Forelimb muscle (tissue), 1 donor: Measurements from ENCODE around the gene C1orf210. TPM values are rescaled to one million over a fixed set of nuclear protein-coding genes. Genes with fewer than 3 reads are reported as not detected.

ENCODE experiments used
- DNase-seq: peaks from one replicate; pipeline ENCODE4 v3.0.0-alpha.2; 2013; ENCODE audit warnings: low read depth
- polyA plus RNA-seq: library from polyadenylated mRNA; unstranded; fragments of 120-200 nt; gene quantifications from one replicate; pipeline ENCODE4 v1.2.1, GENCODE V29; 2013; ENCODE audit not compliant: insufficient read length

Gene C1orf210
- polyA plus RNA-seq = not detected

GRCh38 chr1:43285269-43285990 lies at the start of gene C1orf210:
C1orf210 (minus strand) TSS chr1:43285581; CDS start chr1:43283270, 2,311 bp downstream.
- DNase-seq = no peak

GRCh38 chr1:43334453-43335205 lies 49.2 kb upstream of the C1orf210 start:
- no peak for DNase-seq

GRCh38 chr1:43331688-43332087 lies 46.3 kb upstream of the C1orf210 start:
- no peak for DNase-seq

DNA sequence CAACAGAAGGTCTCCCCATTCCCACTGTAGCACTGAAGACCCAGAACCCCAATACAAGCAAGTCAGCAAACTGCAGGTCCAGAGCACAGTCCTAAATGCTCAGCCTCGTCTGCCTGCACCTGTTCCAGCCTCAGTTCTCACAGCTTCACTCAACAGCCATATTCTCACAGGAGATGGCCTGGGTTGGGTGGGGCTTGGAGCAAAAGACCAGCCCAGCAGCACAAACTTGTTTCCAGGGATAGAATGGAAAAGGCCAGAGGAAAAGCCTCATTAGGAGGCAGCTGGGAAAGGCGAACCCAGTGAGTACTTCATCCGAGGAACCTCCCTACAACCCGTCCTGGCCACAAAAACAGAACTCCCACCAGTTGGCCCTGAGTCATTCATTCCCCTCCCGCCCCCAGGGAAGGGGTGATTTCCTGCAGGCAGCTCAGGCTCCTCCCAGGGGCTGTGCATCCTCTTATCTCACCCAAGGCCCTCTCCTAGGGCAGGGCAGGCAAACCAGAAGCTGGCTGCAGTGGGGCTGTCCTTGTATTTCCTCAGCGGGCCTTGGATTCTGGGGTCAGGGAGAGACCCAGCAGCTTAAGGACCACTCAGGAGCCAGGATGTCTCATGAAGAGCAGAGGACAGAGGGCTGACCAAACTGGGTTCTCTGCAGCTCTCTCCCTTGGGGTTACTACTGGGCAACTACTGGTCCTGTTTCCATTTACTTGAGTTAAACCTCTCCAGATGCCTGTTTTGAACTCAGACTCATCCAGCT lies 44.8 kb upstream of the C1orf210 start:
- DNase-seq = no peak

- DNase-seq = no peak
Observed at GRCh38 chr1:43327549-43328292, 42.3 kb upstream of the C1orf210 start.

DNA sequence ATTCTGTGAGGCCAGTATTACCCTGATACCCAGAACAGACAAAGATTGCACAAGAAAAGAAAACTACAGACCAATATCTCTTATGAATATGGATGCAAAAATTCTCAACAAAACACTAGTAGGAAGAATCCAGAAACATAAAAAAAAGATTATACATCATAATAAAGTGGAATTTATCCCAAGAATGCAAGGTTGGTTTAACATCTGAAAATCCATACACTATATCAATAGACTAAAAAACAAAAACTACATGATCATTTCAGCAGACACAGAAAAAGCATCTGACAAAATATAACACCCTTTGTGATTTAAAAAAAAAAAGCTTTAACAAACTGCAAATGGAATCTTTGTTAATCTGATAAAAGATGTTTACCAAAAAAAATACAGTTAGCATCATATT lies 40.0 kb upstream of the C1orf210 start:
- DNase-seq = no peak

DNA sequence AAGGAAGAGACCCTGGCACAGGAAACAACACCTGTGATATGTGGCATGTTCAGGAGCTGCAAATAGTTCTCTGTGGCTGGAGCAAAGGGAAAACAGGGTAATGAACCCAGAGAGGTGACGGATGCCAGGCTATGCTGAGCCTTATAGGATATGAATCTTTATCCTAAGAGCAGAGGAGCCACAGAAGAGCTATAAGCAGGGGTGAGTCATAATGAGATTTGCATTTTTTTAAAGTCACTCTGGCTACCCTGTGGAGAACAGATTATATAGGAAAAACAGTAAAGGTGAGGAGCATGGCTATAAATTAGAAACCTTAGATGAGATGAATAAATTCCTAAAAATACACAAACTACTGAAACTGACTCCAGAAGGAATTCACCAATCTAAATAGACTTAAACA lies 39.4 kb upstream of the C1orf210 start:
- no peak for DNase-seq

DNA sequence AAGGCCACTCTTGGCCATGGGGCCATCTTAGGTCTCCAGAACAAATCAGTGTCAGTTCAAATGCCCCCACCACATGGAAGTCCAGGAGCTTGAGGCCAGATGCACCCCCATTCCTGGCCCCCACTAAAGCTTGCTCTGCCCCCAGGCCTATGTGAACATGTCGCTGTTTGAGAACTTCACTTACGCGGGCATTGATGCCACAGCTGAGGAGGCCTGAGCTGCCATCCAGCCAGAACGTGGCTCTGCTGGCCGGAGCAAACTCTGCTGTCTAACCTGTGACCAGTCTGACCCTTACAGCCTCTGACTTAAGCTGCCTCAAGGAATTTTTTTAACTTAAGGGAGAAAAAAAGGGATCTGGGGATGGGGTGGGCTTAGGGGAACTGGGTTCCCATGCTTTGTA lies 37.1 kb upstream of the C1orf210 start:
- DNase-seq = no peak

GRCh38 chr1:43321331-43321891 lies 36.0 kb upstream of the C1orf210 start:
- DNase-seq = no peak

- DNase-seq = no peak
Observed at GRCh38 chr1:43319766-43320165, 34.4 kb upstream of the C1orf210 start.

- DNase-seq = no peak
Observed at GRCh38 chr1:43319288-43319687, 33.9 kb upstream of the C1orf210 start.

DNA sequence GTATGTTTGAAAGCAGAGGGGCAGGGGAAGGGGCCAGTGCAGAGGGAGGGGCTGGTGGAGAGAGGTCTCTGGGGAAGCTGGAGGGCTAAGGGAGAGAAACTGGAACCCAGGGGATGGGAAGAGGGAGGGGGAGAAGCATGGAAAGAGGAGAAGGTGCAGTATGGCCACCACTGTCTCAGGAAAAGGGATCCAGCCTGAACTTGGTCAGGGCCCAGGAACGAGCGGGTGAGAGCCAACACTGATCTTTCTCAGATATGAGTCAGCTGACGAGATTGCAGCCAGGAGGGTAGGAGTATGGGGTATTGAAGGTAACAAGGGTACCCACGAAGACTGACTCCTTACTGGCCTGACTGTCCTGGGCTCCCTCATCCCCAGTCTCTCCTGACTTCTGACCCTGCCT lies 33.5 kb upstream of the C1orf210 start:
- no peak for DNase-seq

DNA sequence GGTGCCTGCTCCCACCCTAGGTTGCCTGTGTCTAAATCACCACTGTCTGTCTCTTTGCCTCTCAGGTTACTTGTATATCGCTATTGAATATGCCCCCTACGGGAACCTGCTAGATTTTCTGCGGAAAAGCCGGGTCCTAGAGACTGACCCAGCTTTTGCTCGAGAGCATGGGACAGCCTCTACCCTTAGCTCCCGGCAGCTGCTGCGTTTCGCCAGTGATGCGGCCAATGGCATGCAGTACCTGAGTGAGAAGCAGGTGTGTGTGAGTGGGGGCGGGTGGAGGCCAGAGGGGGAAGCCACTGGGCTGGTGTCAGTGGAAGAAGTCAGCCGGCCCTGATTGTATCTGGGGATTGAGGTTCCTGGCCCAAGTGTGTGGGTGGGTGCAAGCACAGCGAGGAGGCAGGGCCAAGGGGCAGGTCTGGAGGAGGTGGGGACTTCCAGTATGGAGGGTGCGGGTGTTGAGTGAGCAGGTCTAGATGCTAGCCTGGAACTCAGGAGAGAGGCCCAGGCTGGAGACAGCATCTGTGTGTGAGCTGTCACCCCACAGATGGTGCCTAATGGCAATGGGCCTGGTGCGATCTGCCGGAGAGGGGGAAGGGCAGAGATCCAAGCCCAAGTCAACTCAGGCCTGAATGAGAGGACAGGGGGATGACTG lies 32.6 kb upstream of the C1orf210 start:
- DNase-seq = no peak

GRCh38 chr1:43316738-43317520 lies 31.5 kb upstream of the C1orf210 start:
- DNase-seq = no peak

- no peak for DNase-seq
Observed at GRCh38 chr1:43315963-43316737, 30.8 kb upstream of the C1orf210 start.

DNA sequence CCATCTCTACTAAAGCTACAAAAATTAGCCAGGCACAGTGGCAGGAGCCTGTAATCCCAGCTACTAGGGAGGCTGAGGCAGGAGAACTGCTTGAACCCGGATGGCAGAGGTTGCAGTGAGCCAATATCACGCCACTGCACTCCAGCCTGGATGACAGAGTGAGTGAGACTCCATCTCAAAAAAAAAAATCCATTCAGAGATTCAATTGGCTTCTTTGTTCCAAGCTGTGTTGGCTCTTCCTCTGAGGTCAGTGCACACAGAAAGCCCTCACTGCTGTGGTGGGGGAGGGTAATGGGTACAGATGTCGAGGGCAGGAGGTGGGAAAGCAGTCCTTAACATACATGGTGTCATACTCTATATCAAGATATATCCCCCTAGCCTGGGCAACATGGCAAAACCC lies 30.1 kb upstream of the C1orf210 start:
- DNase-seq = no peak

- no peak for DNase-seq
Observed at GRCh38 chr1:43314233-43314632, 28.9 kb upstream of the C1orf210 start.

DNA sequence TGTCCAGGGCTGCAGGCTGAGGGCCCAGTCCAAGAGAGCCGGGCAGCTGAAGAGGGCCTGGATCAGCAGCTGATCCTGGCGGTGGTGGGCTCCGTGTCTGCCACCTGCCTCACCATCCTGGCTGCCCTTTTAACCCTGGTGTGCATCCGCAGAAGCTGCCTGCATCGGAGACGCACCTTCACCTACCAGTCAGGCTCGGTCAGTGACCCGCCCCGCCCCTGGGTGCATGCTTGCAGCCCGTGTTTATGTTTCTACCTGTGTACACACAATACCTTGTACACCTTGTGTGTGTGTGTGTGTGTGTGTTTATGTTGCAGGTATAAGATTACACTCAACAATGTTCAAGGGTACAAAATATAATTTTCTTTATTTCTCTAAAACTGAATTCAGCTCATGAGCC lies 28.4 kb upstream of the C1orf210 start:
- no peak for DNase-seq
